K562 (cell line): ENCODE results near the gene PGA3. TPM values are rescaled to one million over a fixed set of nuclear protein-coding genes. Genes with fewer than 3 reads are reported as not detected.
"Not testable (repeated sequence)": the region's sequence is repeated elsewhere in the genome, so short reads cannot be mapped to it uniquely, and the experiment has no call there.

Experiments
- ATAC-seq: fragments of 200-7000 bp; cut with Tn5 transposase; 3 replicates; pipeline ENCODE4 v1.9.1; 2020; ENCODE audit warnings: moderate library complexity
- BruUV-seq: library from RNA; stranded (reverse); fragments of 400-500 nt; replicated peaks from 2 replicates; lab custom pipeline; 2021; lab: Mats Ljungman, UMichigan
- CTCF ChIA-PET: fragments of 300-600 bp; formaldehyde crosslinking; extraction: SDS; loops from one replicate; lab custom pipeline; 2021; ENCODE audit warnings: low intra/inter-chr PET ratio; lab: Yijun Ruan, JAX
- POLR2A ChIA-PET: fragments of 300-600, 350-650 bp; sonication (Branson Sonifier 250); formaldehyde crosslinking; extraction: SDS; loops from one replicate; lab custom pipeline; 2021; ENCODE audit warnings: antibody characterized with exemption, inconsistent platforms; lab: Yijun Ruan, JAX
- DNase-seq, 4 experiments: peaks; one replicate each; pipeline versions ENCODE4 v3.0.0 to v3.0.0-alpha.2; 2011 to 2018; ENCODE audit warnings: low spot score in 3 of 4, mixed read lengths in 3 of 4; ENCODE audit errors: extremely low read depth in 1 of 4
- FAIRE-seq: peaks from 2 replicates; lab custom pipeline; 2011; peaks lifted over from hg19 to GRCh38; lab: Jason Lieb, UNC
- H2AFZ ChIP-seq: 2 replicates; pipeline ENCODE4 v1.6.0; 2011; ENCODE audit warnings: low read depth, low read length, control low read depth, inconsistent platforms
- H3K27ac ChIP-seq: fragments of 200-600 bp; 3 replicates; pipeline ENCODE4 v1.8.0; 2011; ENCODE audit warnings: low read depth, mild to moderate bottlenecking, control low read depth, inconsistent platforms, low read length, moderate library complexity, mixed read lengths; ENCODE audit errors: extremely low read depth
- H3K27me3 ChIP-seq, 2 experiments: fragments of 300-600 bp in 1 of 2; 2 replicates in 1 of 2; 3 replicates in 1 of 2; pipeline versions ENCODE4 v1.6.0 to v1.8.0; 2011; ENCODE audit warnings: inconsistent platforms in 2 of 2, low read length in 2 of 2, mild to moderate bottlenecking in 1 of 2, mixed read lengths in 1 of 2, moderate library complexity in 1 of 2; ENCODE audit not compliant: control insufficient read depth in 2 of 2, insufficient read depth in 2 of 2
- H3K36me3 ChIP-seq: fragments of 300-600 bp; 3 replicates; pipeline ENCODE4 v1.8.0; 2011; ENCODE audit warnings: mild to moderate bottlenecking, low read length, inconsistent platforms; ENCODE audit not compliant: control insufficient read depth, insufficient read depth
- H3K4me1 ChIP-seq, 2 experiments: fragments of 200-600 bp in 1 of 2; replicated peaks in 1 of 2; 2 replicates in 1 of 2; 3 replicates in 1 of 2; pipeline versions ENCODE4 v1.5.1 to v1.8.0; 2011; ENCODE audit warnings: inconsistent platforms in 2 of 2, low read length in 2 of 2, mild to moderate bottlenecking in 1 of 2, mixed read lengths in 1 of 2, moderate library complexity in 1 of 2; ENCODE audit not compliant: control insufficient read depth in 2 of 2, insufficient read depth in 2 of 2
- H3K4me2 ChIP-seq: 2 replicates; pipeline ENCODE4 v1.6.1; 2011; ENCODE audit warnings: low read length, control low read depth, inconsistent platforms, mixed read lengths; ENCODE audit not compliant: insufficient read depth
- H3K4me3 ChIP-seq: fragments of 200-600 bp; sonication (generic), shearing (Covaris generic); 2 replicates; pipeline ENCODE4 v1.5.1; 2016; ENCODE audit warnings: control low read depth, inconsistent platforms
- H3K79me2 ChIP-seq: fragments of 200-600 bp; 3 replicates; pipeline ENCODE4 v1.8.0; 2011; ENCODE audit warnings: low read length, inconsistent platforms; ENCODE audit not compliant: control insufficient read depth, insufficient read depth
- H3K9ac ChIP-seq, 2 experiments: 2 replicates each; pipeline versions ENCODE4 v1.6.0 to v1.6.1; 2011; ENCODE audit warnings: low read depth in 2 of 2, low read length in 2 of 2, control low read depth in 1 of 2, inconsistent platforms in 1 of 2, mild to moderate bottlenecking in 1 of 2, mixed read lengths in 1 of 2; ENCODE audit not compliant: insufficient read depth in 1 of 2
- H3K9me1 ChIP-seq: one replicate; pipeline ENCODE4 v1.6.0; 2011; ENCODE audit warnings: inconsistent platforms, mild to moderate bottlenecking, low read length, moderate library complexity; ENCODE audit not compliant: control insufficient read depth, insufficient read depth
- H3K9me3 ChIP-seq: replicated peaks from 2 replicates; pipeline ENCODE4 v1.5.1; 2011; ENCODE audit warnings: low read depth, low read length, inconsistent platforms; ENCODE audit not compliant: control insufficient read depth, insufficient read depth
- H4K20me1 ChIP-seq: replicated peaks from 2 replicates; pipeline ENCODE4 v1.6.1; 2011; ENCODE audit warnings: low read length, inconsistent platforms, mixed read lengths; ENCODE audit not compliant: control insufficient read depth, insufficient read depth
- ZNF239 ChIP-seq: fragments of 250-450 bp; sonication (Bioruptor Pico); IDR thresholded peaks from 2 replicates; pipeline ENCODE4 v1.4.0; 2020; ENCODE audit warnings: mild to moderate bottlenecking
- WGBS: fragments of 100-300 bp; shearing (Covaris generic); methylation state at CpG from one replicate; pipeline ENCODE4 v1.1.6; 2016; ENCODE audit warnings: low coverage, mixed read lengths; ENCODE audit not compliant: insufficient coverage; ENCODE audit errors: missing lambda C conversion rate; 5-methylcytosine and 5-hydroxymethylcytosine counted together
- in situ Hi-C: fragments of 300-500 bp; cut with MboI; formaldehyde crosslinking; loops from 4 replicates; pipeline ENCODE4 v1.15.0; 2018; ENCODE audit warnings: inconsistent platforms, mixed read lengths
- intact Hi-C: fragments of 100-400 bp; cut with micrococcal nuclease; formaldehyde crosslinking; loops from 2 replicates; pipeline ENCODE4 v1.14.2; 2022
- polyA plus RNA-seq, 8 experiments: library from polyadenylated mRNA; depleted of rRNA in 4 of 8; stranded (reverse) in 5 of 8; unstranded in 3 of 8; fragments of >200 nt; fragmentation: Nextera tagmentation in 2 of 8; fragmentation: Illumina TruSeq in 1 of 8; extraction: Ambion mirVana in 2 of 8; extraction: Trizol in 1 of 8; gene quantifications; 2 replicates each; pipeline versions ENCODE4 v1.2.1 to v1.2.3, GENCODE V29; 2011 to 2014; ENCODE audit warnings: inconsistent platforms in 1 of 8, missing spikeins in 1 of 8
- total RNA-seq, 7 experiments: library from RNA; depleted of rRNA in 6 of 7; stranded (reverse); fragments of >200 nt in 6 of 7; fragmentation: Illumina TruSeq in 2 of 7; extraction: Trizol in 2 of 7; gene quantifications; 2 replicates each; pipeline versions ENCODE4 v1.2.1 to v1.2.3, GENCODE V29; 2011 to 2021; ENCODE audit warnings: low replicate concordance in 1 of 7

Gene PGA3
- total and polyA plus RNA-seq, 9 of the 15 experiments (the other 6 are each of a cell fraction or from before 2014, with no cell fraction given): 0.15 to 0.18 (median 0.18) TPM; not detected in 6

GRCh38 chr11:61250796-61251765 lies 47.8 kb downstream of the PGA3 start:
- FAIRE-seq, intact Hi-C loops: not testable (repeated sequence)
- CTCF ChIA-PET: interaction anchor here (0.7 kb wide), 1 partner anchor 135 kb away, joined by 3 read pairs; no protein-coding TSS in a partner anchor

GRCh38 chr11:61252332-61252731 lies 49.0 kb downstream of the PGA3 start:
- H3K79me2 ChIP-seq, BruUV-seq, H3K9me3 ChIP-seq, ATAC-seq, H3K27ac ChIP-seq, H3K4me3 ChIP-seq, H3K4me1 ChIP-seq, H3K4me2 ChIP-seq, H3K9ac ChIP-seq, intact Hi-C loops, H3K9me1 ChIP-seq, DNase-seq, in situ Hi-C loops, H2AFZ ChIP-seq, H3K36me3 ChIP-seq, H4K20me1 ChIP-seq, FAIRE-seq: not testable (repeated sequence)
- POLR2A ChIA-PET: interaction anchor here (0.6 to 0.7 kb wide), 2 partner anchors 10 to 139 kb away, joined by 3 read pairs; no protein-coding TSS in a partner anchor
- H3K27me3 ChIP-seq: peaks cover 9 to 36% of the 10 kb centered on the region in 2 experiments; a peak in 4 of 5 replicates
- peak; percentile 90 for TF ChIP-seq ZNF239 (CRISPR knock-in tag)
- CTCF ChIA-PET: interaction anchor here (3.4 kb wide), 1 partner anchor 133 kb away, joined by 39 read pairs; no protein-coding TSS in a partner anchor
- 0% methylated on average over 1 of the region's 1 CpG for WGBS

More at GRCh38 chr11:61250796-61251765, 47.8 kb downstream of the PGA3 start:
- H3K4me3 ChIP-seq, H4K20me1 ChIP-seq, H2AFZ ChIP-seq, ATAC-seq, H3K4me2 ChIP-seq, H3K4me1 ChIP-seq, DNase-seq, H3K9me1 ChIP-seq, in situ Hi-C loops, H3K79me2 ChIP-seq, H3K36me3 ChIP-seq, BruUV-seq, H3K27ac ChIP-seq, H3K9me3 ChIP-seq: not testable (repeated sequence)
- POLR2A ChIA-PET: interaction anchor here (0.6 kb wide), 1 partner anchor 291 kb away, joined by 3 read pairs; no protein-coding TSS in a partner anchor
- WGBS: 11% methylated on average over 19 of the region's 20 CpGs
- H3K9ac ChIP-seq: 0 out of 4 replicates have a peak overlapping the region, but pooled peaks of 1 of the 2 experiments have one; percentile 35
- H3K27me3 ChIP-seq: peaks cover 12 to 36% of the 10 kb centered on the region in 2 experiments
